GM04504 (cell line): Measurements from ENCODE around the gene IFT27.
A peak's percentile ranks its signal among the peaks of the same experiment; 100 is the strongest.

Source experiments
- DNase-seq: peaks from one replicate; pipeline ENCODE4 v3.0.0-alpha.2; 2012; ENCODE audit warnings: low read depth

The IFT27 gene

GRCh38 chr22:36796552-36797175 lies 20.7 kb upstream of the IFT27 start:
- no peak for DNase-seq

- no peak for DNase-seq
These were observed 19.7 kb upstream of the IFT27 start for GRCh38 chr22:36795633-36796032.

GRCh38 chr22:36790648-36791047 lies 14.7 kb upstream of the IFT27 start:
- DNase-seq, result no peak

- DNase-seq, result no peak
These were observed 11.5 kb upstream of the IFT27 start for GRCh38 chr22:36787204-36787988.

GRCh38 chr22:36783743-36784142 lies 7.8 kb upstream of the IFT27 start:
- no peak for DNase-seq

- DNase-seq, result peak; percentile 63
These were observed 6.0 kb upstream of the IFT27 start for GRCh38 chr22:36781656-36782627.

GRCh38 chr22:36778020-36778419 lies 2.1 kb upstream of the IFT27 start:
- no peak for DNase-seq

GRCh38 chr22:36776722-36777121 lies 803 bp upstream of the IFT27 start:
- no peak for DNase-seq

GRCh38 chr22:36775586-36775963 lies 344 bp downstream of the IFT27 start:
- DNase-seq, result no peak

- no peak for DNase-seq
These were observed 2.0 kb downstream of the IFT27 start for GRCh38 chr22:36773935-36774334.

GRCh38 chr22:36772451-36772850 lies 3.5 kb downstream of the IFT27 start:
- DNase-seq, result no peak

GRCh38 chr22:36771356-36772063 lies 4.4 kb downstream of the IFT27 start:
- no peak for DNase-seq

GRCh38 chr22:36770513-36771231 lies 5.2 kb downstream of the IFT27 start:
- no peak for DNase-seq

GRCh38 chr22:36769541-36770512 lies 6.1 kb downstream of the IFT27 start:
- DNase-seq, result no peak

GRCh38 chr22:36768616-36769015 lies 7.3 kb downstream of the IFT27 start:
- DNase-seq, result no peak

GRCh38 chr22:36768141-36768540 lies 7.8 kb downstream of the IFT27 start:
- no peak for DNase-seq

GRCh38 chr22:36767035-36767775 lies 8.7 kb downstream of the IFT27 start:
- DNase-seq, result no peak

GRCh38 chr22:36765943-36766450 lies 9.9 kb downstream of the IFT27 start:
- DNase-seq, result peak; percentile 24
